ENCODE measurements around the gene ZBTB7C. TPM values are rescaled to one million over a fixed set of nuclear protein-coding genes. Genes with fewer than 3 reads are reported as not detected.

ZBTB7C gene
- total RNA-seq, 1 donor from 2014 or later, result 0.61 TPM

DNA sequence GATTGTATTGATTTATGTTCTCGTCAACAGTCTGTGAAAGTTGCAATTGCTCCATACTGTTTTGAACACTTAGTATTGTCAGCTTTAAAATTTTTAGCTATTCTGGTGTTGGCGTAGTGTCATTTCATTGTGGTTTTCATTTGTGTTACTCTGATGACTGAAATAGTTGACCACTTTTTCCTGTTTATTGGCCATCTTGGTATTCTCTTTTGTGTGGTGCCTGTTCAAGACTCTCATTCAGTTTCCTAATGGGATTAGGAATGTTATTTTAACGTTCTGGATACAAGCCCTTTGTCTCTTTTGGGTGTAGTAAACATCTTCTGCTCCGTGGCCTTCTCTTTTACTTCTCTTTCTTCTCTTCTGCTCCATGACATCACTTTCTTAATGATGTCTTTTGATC is 396.0 kb downstream of the ZBTB7C start:
- Mint-ChIP-seq H3K27me3 (ENCODE audit: low read depth) (peaks cover 8% of the 10 kb centered on the region), H3K9me3 (no peaks in the 10 kb centered on the region), H3K4me1 (peaks cover 17% of the 10 kb centered on the region), H3K4me3 (no peak overlapping the region), H3K36me3 (ENCODE audit: low read depth) (no peaks in the 10 kb centered on the region), H3K27ac (ENCODE audit: unreplicated experiment) (peak overlapping the region; percentile 2)
- TF ChIP-seq, protein P1, sequence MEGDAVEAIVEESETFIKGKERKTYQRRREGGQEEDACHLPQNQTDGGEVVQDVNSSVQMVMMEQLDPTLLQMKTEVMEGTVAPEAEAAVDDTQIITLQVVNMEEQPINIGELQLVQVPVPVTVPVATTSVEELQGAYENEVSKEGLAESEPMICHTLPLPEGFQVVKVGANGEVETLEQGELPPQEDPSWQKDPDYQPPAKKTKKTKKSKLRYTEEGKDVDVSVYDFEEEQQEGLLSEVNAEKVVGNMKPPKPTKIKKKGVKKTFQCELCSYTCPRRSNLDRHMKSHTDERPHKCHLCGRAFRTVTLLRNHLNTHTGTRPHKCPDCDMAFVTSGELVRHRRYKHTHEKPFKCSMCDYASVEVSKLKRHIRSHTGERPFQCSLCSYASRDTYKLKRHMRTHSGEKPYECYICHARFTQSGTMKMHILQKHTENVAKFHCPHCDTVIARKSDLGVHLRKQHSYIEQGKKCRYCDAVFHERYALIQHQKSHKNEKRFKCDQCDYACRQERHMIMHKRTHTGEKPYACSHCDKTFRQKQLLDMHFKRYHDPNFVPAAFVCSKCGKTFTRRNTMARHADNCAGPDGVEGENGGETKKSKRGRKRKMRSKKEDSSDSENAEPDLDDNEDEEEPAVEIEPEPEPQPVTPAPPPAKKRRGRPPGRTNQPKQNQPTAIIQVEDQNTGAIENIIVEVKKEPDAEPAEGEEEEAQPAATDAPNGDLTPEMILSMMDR (conservative IDR thresholded peaks at IDR 0.05), result no peak
- no peak for DNase-seq (ENCODE audit: low read depth, low spot score)

DNA sequence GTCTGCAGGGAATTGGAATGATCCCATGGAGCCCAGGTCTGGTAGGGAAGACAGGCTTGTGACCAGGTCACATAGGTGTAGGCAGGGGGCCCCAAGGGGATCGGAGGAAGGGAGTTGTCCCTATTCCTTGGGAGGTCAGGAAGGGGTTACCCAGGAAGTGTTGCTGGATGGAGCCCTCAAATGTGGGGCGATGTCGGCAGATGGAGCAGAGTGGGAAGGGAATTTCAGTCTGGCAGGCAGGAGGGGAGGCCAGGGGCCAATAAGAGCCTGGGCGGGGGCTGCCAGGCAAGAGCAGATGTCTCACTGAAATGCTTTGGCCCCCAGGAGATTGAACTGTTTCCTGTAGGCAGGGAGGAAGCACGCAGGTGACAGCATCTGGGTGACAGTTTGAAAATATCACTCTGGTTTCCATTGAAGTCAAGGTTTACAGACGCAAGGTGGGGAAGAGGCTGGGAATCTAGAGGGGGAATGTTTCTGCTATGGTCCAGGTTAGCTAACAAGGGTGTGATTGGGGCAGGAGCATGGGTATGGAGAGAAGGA is 397.2 kb downstream of the ZBTB7C start:
- Mint-ChIP-seq H3K27me3 (ENCODE audit: low read depth) (peaks cover 8% of the 10 kb centered on the region), H3K4me1 (peaks cover 17% of the 10 kb centered on the region), H3K9me3 (no peaks in the 10 kb centered on the region), H3K4me3 (no peak overlapping the region), H3K27ac (ENCODE audit: unreplicated experiment) (no peak overlapping the region), H3K36me3 (ENCODE audit: low read depth) (no peaks in the 10 kb centered on the region)
- DNase-seq (ENCODE audit: low read depth, low spot score), result no peak
- TF ChIP-seq, protein P1 (conservative IDR thresholded peaks at IDR 0.05), result no peak

DNA sequence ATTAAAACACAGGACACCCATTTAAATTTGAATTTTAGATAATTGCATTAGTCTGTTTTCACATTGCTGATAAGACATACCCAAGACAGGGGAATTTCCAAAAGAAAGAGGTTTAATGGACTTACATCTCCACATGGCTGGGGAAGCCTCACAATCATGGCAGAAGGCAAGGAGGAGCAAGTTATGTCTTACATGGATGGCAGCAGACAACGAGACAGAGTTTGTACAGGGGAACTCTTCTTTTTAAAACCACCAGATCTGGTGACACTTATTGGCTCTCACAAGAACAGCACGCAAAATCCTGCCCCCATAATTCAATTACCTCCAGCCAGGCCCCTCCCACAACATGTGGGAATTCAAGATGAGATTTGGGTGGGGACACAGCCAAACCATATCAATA is 398.9 kb downstream of the ZBTB7C start:
- Mint-ChIP-seq H3K27me3 (ENCODE audit: low read depth) (peaks cover 16% of the 10 kb centered on the region), H3K9me3 (no peaks in the 10 kb centered on the region), H3K27ac (ENCODE audit: unreplicated experiment) (no peak overlapping the region)

DNA sequence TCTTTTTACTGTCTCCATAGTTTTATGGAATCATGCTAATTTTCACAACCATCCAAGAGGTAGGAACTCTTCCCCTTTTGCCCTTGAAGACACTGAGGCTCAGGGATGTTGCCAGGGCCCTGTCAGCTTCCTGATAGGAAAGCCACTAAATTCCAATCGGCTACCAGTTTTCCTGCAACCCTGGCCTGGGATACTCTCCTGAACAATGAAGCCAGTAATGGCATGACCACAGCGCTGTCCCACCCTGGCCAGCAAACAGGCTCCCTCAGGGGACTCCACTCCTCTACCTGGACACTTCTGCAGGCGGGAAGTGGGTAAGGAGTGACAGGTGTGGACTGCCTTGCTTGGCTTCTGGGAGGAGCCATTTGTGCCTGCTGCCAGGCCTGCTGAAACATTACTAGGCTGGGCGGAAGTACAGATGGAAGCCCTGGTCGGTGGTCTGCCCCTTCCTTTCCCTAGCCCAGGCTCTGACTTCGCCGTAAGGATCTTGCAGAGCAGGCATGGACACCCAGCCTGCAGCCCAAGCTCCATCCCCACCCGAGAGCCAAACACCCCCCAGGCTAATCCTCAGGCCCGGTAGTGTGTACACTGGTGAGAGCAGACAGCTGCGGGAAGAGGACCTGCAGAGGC is 400.0 kb downstream of the ZBTB7C start:
- Mint-ChIP-seq H3K36me3 (ENCODE audit: low read depth) (no peaks in the 10 kb centered on the region), H3K9me3 (no peaks in the 10 kb centered on the region), H3K27me3 (ENCODE audit: low read depth) (peaks cover 19% of the 10 kb centered on the region), H3K4me1 (peaks cover 14% of the 10 kb centered on the region), H3K27ac (ENCODE audit: unreplicated experiment) (no peak overlapping the region), H3K4me3 (peak overlapping the region; percentile 84)
- TF ChIP-seq, protein P1 (conservative IDR thresholded peaks at IDR 0.05), result no peak
- no peak for DNase-seq (ENCODE audit: low read depth, low spot score)

More for the DNA sequence above, 398.9 kb downstream of the ZBTB7C start:
- TF ChIP-seq, protein P1 (conservative IDR thresholded peaks at IDR 0.05), result no peak
- H3K36me3 Mint-ChIP-seq (ENCODE audit: low read depth), result no peaks in the 10 kb centered on the region
- H3K4me3 Mint-ChIP-seq, result peak overlapping the region; percentile 4
- DNase-seq (ENCODE audit: low read depth, low spot score), result no peak
- H3K4me1 Mint-ChIP-seq, result peaks cover 14% of the 10 kb centered on the region

DNA sequence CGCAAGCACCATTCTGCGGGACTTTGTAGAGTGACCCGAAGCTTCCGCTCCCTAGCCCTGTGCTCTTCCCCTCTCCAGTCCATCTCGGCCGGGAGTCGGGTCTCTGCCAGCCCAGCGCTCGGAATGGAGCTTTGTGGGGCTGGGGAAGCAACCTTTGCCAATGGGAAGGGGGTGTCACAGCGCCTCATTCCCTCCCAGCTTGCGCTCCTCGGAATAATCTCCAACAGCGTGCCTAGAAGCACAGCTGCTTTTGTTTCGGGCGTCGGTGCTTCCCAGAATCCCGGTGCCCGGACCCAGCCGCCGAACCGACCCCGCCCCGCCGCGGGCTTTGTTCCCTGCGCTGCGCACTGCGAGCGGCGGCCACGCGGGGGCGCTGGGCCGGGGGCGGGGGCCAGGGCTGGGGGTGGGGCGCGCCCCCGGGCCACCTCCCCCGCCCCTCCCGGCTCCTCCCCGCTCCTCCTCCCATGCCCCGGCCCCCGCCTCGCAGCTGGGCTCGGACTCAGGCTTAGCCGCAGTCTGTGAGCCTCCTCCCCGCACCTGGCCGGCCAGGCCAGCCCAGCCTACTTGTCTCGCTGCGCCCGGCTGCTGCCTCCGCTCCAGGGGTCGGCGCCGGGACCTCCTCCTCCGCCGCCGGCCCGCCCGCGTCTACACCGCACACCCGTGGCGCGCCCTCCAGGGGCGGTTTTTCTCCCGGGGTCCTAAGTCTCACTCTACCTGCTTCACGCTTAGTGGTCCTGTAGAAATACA is 401.1 kb downstream of the ZBTB7C start:
- DNase-seq (ENCODE audit: low read depth, low spot score), result peak; percentile 66
- H3K4me1 Mint-ChIP-seq, result peaks cover 10% of the 10 kb centered on the region
- TF ChIP-seq, protein P1 (conservative IDR thresholded peaks at IDR 0.05), result peak; percentile 91
- H3K27ac Mint-ChIP-seq (ENCODE audit: unreplicated experiment), result no peak overlapping the region
- no peaks in the 10 kb centered on the region for H3K9me3 Mint-ChIP-seq
- H3K4me3 Mint-ChIP-seq, result peak overlapping the region; percentile 84
- H3K36me3 Mint-ChIP-seq (ENCODE audit: low read depth), result no peaks in the 10 kb centered on the region
- peaks cover 16% of the 10 kb centered on the region for H3K27me3 Mint-ChIP-seq (ENCODE audit: low read depth)

Data from neural crest cell (in vitro differentiated cells).